Muscle of leg (tissue), 11 donors: ENCODE measurements around the gene HDAC9. TPM values are rescaled to one million over a fixed set of nuclear protein-coding genes. Genes with fewer than 3 reads are reported as not detected.

Experiments used
- DNase-seq: peaks from one replicate; pipeline ENCODE4 v3.0.0; 2013
- H3K27ac ChIP-seq: one replicate; pipeline ENCODE4 v1.5.1; 2013; ENCODE audit warnings: mild to moderate bottlenecking, low read length, control low read depth
- H3K27me3 ChIP-seq: one replicate; pipeline ENCODE4 v1.6.1; 2013; ENCODE audit warnings: low read length; ENCODE audit not compliant: control insufficient read depth, insufficient read depth
- H3K36me3 ChIP-seq: one replicate; pipeline ENCODE4 v1.6.1; 2013; ENCODE audit warnings: low read length; ENCODE audit not compliant: control insufficient read depth, insufficient read depth
- H3K4me1 ChIP-seq: one replicate; pipeline ENCODE4 v1.6.1; 2013; ENCODE audit warnings: low read length; ENCODE audit not compliant: control insufficient read depth, insufficient read depth
- H3K4me3 ChIP-seq: one replicate; pipeline ENCODE4 v1.5.1; 2013; ENCODE audit warnings: low read length, control low read depth
- H3K9me3 ChIP-seq: replicated peaks from 2 replicates; pipeline ENCODE4 v1.6.1; 2013; ENCODE audit warnings: low read depth, low read length; ENCODE audit not compliant: control insufficient read depth
- WGBS: methylation state at CpG from one replicate; pipeline ENCODE4 v1.1.5; 2013; ENCODE audit warnings: missing lambda C conversion rate; ENCODE audit not compliant: insufficient coverage; 5-methylcytosine and 5-hydroxymethylcytosine counted together
- polyA plus RNA-seq, 8 donors: library from polyadenylated mRNA; unstranded; fragments of 120-200 nt; gene quantifications; one replicate each; pipeline versions ENCODE4 v1.2.1 to v1.2.3, GENCODE V29; 2013; ENCODE audit warnings: inconsistent platforms in 1 of 8, low replicate concordance in 1 of 8; ENCODE audit not compliant: insufficient read length in 8 of 8, insufficient read depth in 1 of 8
- total RNA-seq: library from RNA; stranded (reverse); fragments of 120-200 nt; gene quantifications from one replicate; pipeline ENCODE4 v1.2.4, GENCODE V29; 2013

HDAC9 gene
- total and polyA plus RNA-seq, 9 donors: 11.9 to 38.2 (median 21.2) TPM

- Histone ChIP-seq H3K36me3 (no peaks in the 10 kb centered on the region), H3K4me1 (no peaks in the 10 kb centered on the region), H3K4me3 (no peak overlapping the region), H3K27ac (no peak overlapping the region), H3K9me3 (no peaks in the 10 kb centered on the region), H3K27me3 (no peaks in the 10 kb centered on the region)
- DNase-seq: no peak
- WGBS: 71% methylated on average over 1 of the region's 6 CpGs
Observed at GRCh38 chr7:18491871-18492270, 3.7 kb upstream of the HDAC9 start.

- H3K27me3 ChIP-seq: no peaks in the 10 kb centered on the region
- H3K4me3 ChIP-seq: no peak overlapping the region
- peak overlapping the region; percentile 80 for H3K27ac ChIP-seq
- no peak for DNase-seq
- no CpG with 5 or more reads among the region's 3 CpGs for WGBS
- no peaks in the 10 kb centered on the region for H3K36me3 ChIP-seq
- no peaks in the 10 kb centered on the region for H3K4me1 ChIP-seq
- no peaks in the 10 kb centered on the region for H3K9me3 ChIP-seq
Observed at GRCh38 chr7:18494406-18494805, 1.1 kb upstream of the HDAC9 start.

DNA sequence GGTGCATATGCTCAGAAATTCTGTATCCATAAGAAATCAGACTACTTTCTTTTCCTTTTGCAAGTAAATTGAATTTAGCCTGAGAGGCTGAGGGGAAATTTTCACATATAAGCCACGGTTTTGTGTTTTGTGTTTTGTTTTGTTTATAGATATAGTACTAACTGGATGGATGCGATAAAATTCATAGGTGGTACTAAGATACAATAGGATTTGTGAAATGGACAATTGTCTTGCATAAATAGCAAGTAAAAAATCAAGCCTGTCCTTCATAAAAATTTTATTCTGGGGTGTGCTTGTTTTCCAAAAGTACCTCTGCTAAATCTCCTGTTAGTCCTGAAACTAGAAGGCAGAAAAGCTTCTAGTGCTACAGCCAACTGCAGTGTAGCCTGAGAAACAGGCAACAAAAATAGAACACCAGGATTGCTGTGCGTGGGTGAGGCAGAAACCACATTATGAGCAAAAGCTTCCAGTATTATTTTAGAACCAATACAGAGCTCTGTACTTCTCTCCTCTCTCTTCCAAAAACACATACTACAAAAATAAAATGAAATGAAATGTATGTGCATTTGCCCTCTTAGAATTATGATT is 634 bp upstream of the HDAC9 start:
- Histone ChIP-seq H3K9me3 (no peaks in the 10 kb centered on the region), H3K27me3 (no peaks in the 10 kb centered on the region), H3K36me3 (no peaks in the 10 kb centered on the region), H3K27ac (peak overlapping the region; percentile 80), H3K4me3 (peak overlapping the region; percentile 50), H3K4me1 (no peaks in the 10 kb centered on the region)
- WGBS: no CpG with 5 or more reads among the region's 3 CpGs
- peak; percentile 76 for DNase-seq

DNA sequence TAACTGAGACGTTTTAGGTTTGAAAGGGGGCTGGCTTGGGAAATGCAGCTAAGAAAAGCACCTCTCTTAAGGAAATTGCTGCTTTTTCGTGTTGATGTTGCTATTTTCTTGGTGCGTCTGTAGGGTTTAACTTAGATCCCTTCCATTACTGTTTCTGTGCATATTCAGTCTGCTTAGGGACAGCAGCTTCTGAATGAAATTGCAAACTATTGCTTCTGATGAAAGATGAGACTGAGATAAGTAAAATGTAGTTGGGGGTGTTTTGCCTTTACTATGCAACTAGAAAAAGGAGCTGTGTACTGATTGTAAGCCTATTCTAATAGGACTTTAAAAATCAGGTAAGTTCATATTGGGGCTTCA is 772 bp downstream of the HDAC9 start:
- Histone ChIP-seq H3K36me3 (no peaks in the 10 kb centered on the region), H3K4me3 (peak overlapping the region; percentile 50), H3K27me3 (no peaks in the 10 kb centered on the region), H3K27ac (peak overlapping the region; percentile 80), H3K9me3 (no peaks in the 10 kb centered on the region), H3K4me1 (no peaks in the 10 kb centered on the region)
- WGBS: 0% methylated on average over 1 of the region's 3 CpGs
- DNase-seq: no peak

DNA sequence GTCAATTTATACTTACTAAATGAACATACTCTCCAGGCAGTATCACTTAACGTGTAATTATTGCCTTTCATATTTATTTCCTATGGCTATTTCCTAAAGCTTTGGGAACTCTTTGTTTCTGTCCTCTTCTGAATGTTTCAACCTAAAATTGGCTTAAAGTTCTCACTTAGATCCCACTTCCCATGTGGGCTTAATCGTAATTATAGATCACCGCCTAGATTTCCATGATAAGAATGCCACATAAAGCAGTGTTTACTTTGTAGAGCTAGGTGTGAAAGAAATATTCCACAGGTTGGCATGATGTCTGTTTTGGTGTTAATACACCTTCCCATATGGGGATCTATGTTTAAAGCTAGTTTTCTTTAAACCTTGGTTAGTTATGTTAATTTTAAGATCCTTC is 1.5 kb downstream of the HDAC9 start:
- Histone ChIP-seq H3K4me3 (peak overlapping the region; percentile 50), H3K9me3 (no peaks in the 10 kb centered on the region), H3K36me3 (no peaks in the 10 kb centered on the region), H3K4me1 (no peaks in the 10 kb centered on the region), H3K27me3 (no peaks in the 10 kb centered on the region), H3K27ac (peak overlapping the region; percentile 32)
- no CpG with 5 or more reads among the region's 3 CpGs for WGBS
- DNase-seq: no peak

DNA sequence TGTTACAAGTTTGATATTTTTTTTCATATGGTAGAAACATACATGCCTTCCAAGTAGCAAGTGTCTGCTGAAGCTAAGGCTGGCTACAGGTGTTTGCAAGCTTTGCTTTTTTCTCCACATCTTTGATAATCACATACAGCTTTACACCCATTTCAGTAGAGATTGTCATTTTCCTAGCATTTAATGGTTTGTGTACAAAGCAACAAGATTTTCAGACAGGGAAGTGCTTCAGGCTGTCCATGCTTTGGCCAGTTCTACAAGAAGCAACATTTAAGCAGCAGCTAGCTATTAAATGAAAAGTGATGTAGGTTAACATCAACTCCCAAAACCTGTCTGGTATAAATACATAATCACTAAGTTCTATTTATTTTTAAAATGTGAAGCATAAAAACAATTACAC is 2.3 kb downstream of the HDAC9 start:
- DNase-seq: no peak
- H3K36me3 ChIP-seq: no peaks in the 10 kb centered on the region
- no peaks in the 10 kb centered on the region for H3K27me3 ChIP-seq
- no peaks in the 10 kb centered on the region for H3K4me1 ChIP-seq
- no peak overlapping the region for H3K27ac ChIP-seq
- H3K4me3 ChIP-seq: peak overlapping the region; percentile 50
- no peaks in the 10 kb centered on the region for H3K9me3 ChIP-seq

GRCh38 chr7:18498341-18498740 is 2.8 kb downstream of the HDAC9 start:
- H3K27me3 ChIP-seq: no peaks in the 10 kb centered on the region
- H3K27ac ChIP-seq: no peak overlapping the region
- WGBS: 50% methylated on average over 1 of the region's 2 CpGs
- no peaks in the 10 kb centered on the region for H3K4me1 ChIP-seq
- no peak for DNase-seq
- H3K36me3 ChIP-seq: no peaks in the 10 kb centered on the region
- H3K4me3 ChIP-seq: no peak overlapping the region
- no peaks in the 10 kb centered on the region for H3K9me3 ChIP-seq

- Histone ChIP-seq H3K36me3 (no peaks in the 10 kb centered on the region), H3K9me3 (no peaks in the 10 kb centered on the region), H3K4me1 (no peaks in the 10 kb centered on the region), H3K4me3 (no peak overlapping the region), H3K27ac (no peak overlapping the region), H3K27me3 (no peaks in the 10 kb centered on the region)
- DNase-seq: peak; percentile 34
- WGBS: no CpG with 5 or more reads among the region's 2 CpGs
Observed at GRCh38 chr7:18499407-18500177, 4.0 kb downstream of the HDAC9 start.

DNA sequence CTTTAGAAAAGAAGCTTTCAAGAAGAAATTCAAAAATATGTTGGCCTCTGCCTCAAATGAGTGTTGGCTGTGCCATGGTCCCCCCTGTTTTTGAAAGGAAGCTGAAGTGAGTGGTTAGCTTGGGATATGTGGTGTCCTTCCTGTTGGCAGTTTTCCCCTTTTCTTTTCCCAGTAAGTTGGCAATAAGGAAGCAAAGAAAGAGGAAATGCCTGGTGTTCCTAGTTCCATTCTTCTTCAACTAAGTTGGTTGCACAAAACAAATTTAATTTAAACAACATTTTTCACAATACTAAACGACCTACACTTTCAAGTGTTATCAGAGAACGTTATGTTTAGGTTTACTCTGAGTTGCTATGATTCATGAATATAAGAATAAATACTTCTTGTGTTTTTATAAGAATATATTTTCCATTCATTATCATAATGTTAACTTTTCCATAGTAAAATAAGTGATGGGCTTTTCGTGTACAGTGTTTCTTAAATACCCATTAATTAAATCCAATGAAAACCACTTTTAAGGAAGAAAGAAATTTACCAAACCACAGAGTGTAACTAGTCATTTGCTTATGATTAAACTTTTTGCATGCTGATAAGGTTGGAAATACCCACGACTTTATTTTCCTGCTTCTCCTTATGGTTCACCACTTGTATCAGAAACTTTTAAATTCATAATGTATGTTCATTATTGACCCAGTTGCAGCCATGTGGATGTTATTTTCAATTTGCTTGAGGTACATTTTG is 7.7 kb downstream of the HDAC9 start:
- DNase-seq: no peak
- no peaks in the 10 kb centered on the region for H3K4me1 ChIP-seq
- no peaks in the 10 kb centered on the region for H3K27me3 ChIP-seq

GRCh38 chr7:18504965-18505364 is 9.4 kb downstream of the HDAC9 start:
- Histone ChIP-seq H3K27ac (peak overlapping the region; percentile 60), H3K4me1 (peaks cover 2% of the 10 kb centered on the region), H3K4me3 (no peak overlapping the region), H3K9me3 (no peaks in the 10 kb centered on the region), H3K27me3 (no peaks in the 10 kb centered on the region), H3K36me3 (no peaks in the 10 kb centered on the region)
- 71% methylated on average over 2 of the region's 3 CpGs for WGBS
- peak; percentile 53 for DNase-seq

More for the DNA sequence above, 7.7 kb downstream of the HDAC9 start:
- Histone ChIP-seq H3K9me3 (no peaks in the 10 kb centered on the region), H3K4me3 (no peak overlapping the region), H3K36me3 (no peaks in the 10 kb centered on the region), H3K27ac (no peak overlapping the region)
- no CpG with 5 or more reads among the region's 4 CpGs for WGBS
